Measurements from ENCODE around the gene SLC9B2. TPM values are rescaled to one million over a fixed set of nuclear protein-coding genes. Genes with fewer than 3 reads are reported as not detected.
"Not testable (repeated sequence)": the region's sequence is repeated elsewhere in the genome, so short reads cannot be mapped to it uniquely, and the experiment has no call there.

The SLC9B2 gene
- polyA plus RNA-seq, 1 experiment, result 10.1 TPM

DNA sequence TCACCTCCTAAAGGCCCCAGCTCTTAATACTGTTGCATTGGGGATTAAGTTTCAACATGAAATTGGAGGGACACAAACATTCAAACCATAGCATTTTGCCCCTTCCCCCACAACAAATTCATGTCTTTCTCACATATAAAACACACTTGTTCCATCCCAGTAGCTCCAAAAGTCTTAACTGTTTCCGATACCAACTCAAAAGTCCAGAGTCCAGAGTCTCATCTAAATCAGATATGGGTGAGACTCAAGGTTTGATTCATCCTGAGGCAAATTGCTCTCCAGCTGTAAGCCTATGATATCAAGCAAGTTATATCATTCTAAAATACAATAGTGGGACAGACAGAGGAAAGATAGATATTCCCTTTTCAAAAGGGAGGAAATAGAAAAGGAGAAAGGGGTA is 65.8 kb downstream of the SLC9B2 start:
- H3K27me3 ChIP-seq (ENCODE audit: control insufficient read depth, insufficient read depth, low read length), result no peaks in the 10 kb centered on the region
- POLR2A ChIA-PET, result interaction anchor here (1.1 kb wide), 1 partner anchor 184 kb away, joined by 4 read pairs; the partner anchor contains the start of gene UBE2D3
- H3K27ac ChIP-seq (ENCODE audit: low read depth, low read length), result no peak overlapping the region
- no peaks in the 10 kb centered on the region for H3K9me3 ChIP-seq (ENCODE audit: control insufficient read depth, insufficient read depth, low read length)
- CTCF ChIA-PET, result interaction anchor here (0.7 to 5.0 kb wide), 4 partner anchors 80 to 580 kb away, joined by 3 to 34 read pairs (median 14); no protein-coding TSS in a partner anchor
- TF ChIP-seq, protein P1, sequence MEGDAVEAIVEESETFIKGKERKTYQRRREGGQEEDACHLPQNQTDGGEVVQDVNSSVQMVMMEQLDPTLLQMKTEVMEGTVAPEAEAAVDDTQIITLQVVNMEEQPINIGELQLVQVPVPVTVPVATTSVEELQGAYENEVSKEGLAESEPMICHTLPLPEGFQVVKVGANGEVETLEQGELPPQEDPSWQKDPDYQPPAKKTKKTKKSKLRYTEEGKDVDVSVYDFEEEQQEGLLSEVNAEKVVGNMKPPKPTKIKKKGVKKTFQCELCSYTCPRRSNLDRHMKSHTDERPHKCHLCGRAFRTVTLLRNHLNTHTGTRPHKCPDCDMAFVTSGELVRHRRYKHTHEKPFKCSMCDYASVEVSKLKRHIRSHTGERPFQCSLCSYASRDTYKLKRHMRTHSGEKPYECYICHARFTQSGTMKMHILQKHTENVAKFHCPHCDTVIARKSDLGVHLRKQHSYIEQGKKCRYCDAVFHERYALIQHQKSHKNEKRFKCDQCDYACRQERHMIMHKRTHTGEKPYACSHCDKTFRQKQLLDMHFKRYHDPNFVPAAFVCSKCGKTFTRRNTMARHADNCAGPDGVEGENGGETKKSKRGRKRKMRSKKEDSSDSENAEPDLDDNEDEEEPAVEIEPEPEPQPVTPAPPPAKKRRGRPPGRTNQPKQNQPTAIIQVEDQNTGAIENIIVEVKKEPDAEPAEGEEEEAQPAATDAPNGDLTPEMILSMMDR (IDR thresholded peaks at IDR 0.05; ENCODE audit: low read depth, low read length), result no peak
- no peak overlapping the region for H3K4me3 ChIP-seq (ENCODE audit: low read depth, low read length)
- no peak for DNase-seq (ENCODE audit: low read depth, low spot score)

GRCh38 chr4:103008875-103009729 is 67.5 kb downstream of the SLC9B2 start:
- TF ChIP-seq, protein P1 (IDR thresholded peaks at IDR 0.05; ENCODE audit: low read depth, low read length), result peak; percentile 83
- Histone ChIP-seq H3K27ac (ENCODE audit: low read depth, low read length) (no peak overlapping the region), H3K27me3 (ENCODE audit: control insufficient read depth, insufficient read depth, low read length) (no peaks in the 10 kb centered on the region), H3K9me3 (ENCODE audit: control insufficient read depth, insufficient read depth, low read length) (no peaks in the 10 kb centered on the region), H3K4me3 (ENCODE audit: low read depth, low read length) (no peak overlapping the region)
- peak; percentile 50 for DNase-seq (ENCODE audit: low read depth, low spot score)
- CTCF ChIA-PET, result interaction anchor here (0.6 to 3.4 kb wide), 12 partner anchors 9 to 585 kb away, joined by 3 to 50 read pairs (median 4); no protein-coding TSS in a partner anchor
- POLR2A ChIA-PET, result no interaction called here

GRCh38 chr4:103002551-103002950 is 74.0 kb downstream of the SLC9B2 start:
- Histone ChIP-seq H3K9me3 (ENCODE audit: control insufficient read depth, insufficient read depth, low read length) (no peaks in the 10 kb centered on the region), H3K4me3 (ENCODE audit: low read depth, low read length) (no peak overlapping the region), H3K27me3 (ENCODE audit: control insufficient read depth, insufficient read depth, low read length) (no peaks in the 10 kb centered on the region), H3K27ac (ENCODE audit: low read depth, low read length) (no peak overlapping the region)
- ChIA-PET POLR2A (no interaction called here), CTCF (interaction anchor here (1.9 kb wide), 1 partner anchor 382 kb away, joined by 5 read pairs; no protein-coding TSS in a partner anchor)
- no peak for DNase-seq (ENCODE audit: low read depth, low spot score)
- TF ChIP-seq, protein P1 (IDR thresholded peaks at IDR 0.05; ENCODE audit: low read depth, low read length), result no peak

- DNase-seq (ENCODE audit: low read depth, low spot score), result no peak
- ChIA-PET POLR2A (no interaction called here), CTCF (no interaction called here)
- TF ChIP-seq, protein P1 (IDR thresholded peaks at IDR 0.05; ENCODE audit: low read depth, low read length), result no peak
- H3K9me3 ChIP-seq (ENCODE audit: control insufficient read depth, insufficient read depth, low read length), result peaks cover 2% of the 10 kb centered on the region; the same call in 1 of the 2 replicates
- no peak overlapping the region for H3K27ac ChIP-seq (ENCODE audit: low read depth, low read length)
- H3K27me3 ChIP-seq (ENCODE audit: control insufficient read depth, insufficient read depth, low read length), result no peaks in the 10 kb centered on the region
- no peak overlapping the region for H3K4me3 ChIP-seq (ENCODE audit: low read depth, low read length)
These were observed 81.8 kb downstream of the SLC9B2 start for GRCh38 chr4:102994803-102995202.

DNA sequence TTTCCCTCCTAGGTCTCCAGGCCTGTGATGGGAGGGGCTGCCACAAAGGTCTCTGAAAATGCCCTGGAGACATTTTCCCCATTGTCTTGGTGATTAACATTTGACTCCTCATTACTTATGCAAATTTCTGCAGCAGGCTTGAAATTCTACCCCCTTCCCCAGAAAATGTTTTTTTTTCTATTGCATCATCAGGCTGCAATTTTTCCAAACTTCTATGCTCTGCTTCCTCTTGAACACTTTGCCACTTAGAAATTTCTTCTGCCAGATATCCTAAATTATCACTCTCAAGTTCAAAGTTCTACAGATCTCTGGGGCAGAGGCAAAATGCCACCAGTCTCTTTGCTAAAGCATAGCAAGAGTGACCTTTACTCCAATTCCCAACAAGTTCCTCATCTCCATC is 82.6 kb downstream of the SLC9B2 start:
- DNase-seq (ENCODE audit: low read depth, low spot score); POLR2A ChIA-PET; H3K27ac ChIP-seq (ENCODE audit: low read depth, low read length); CTCF ChIA-PET; H3K4me3 ChIP-seq (ENCODE audit: low read depth, low read length); H3K9me3 ChIP-seq (ENCODE audit: control insufficient read depth, insufficient read depth, low read length); H3K27me3 ChIP-seq (ENCODE audit: control insufficient read depth, insufficient read depth, low read length): not testable (repeated sequence)

All from AG04450 (cell line).